Vagina (tissue), 2 donors: Measurements from ENCODE around the gene TTC3. TPM values are rescaled to one million over a fixed set of nuclear protein-coding genes. Genes with fewer than 3 reads are reported as not detected.
A peak's percentile ranks its signal among the peaks of the same experiment; 100 is the strongest.

ENCODE experiments used
- DNase-seq, 2 donors: peaks; one replicate each; pipeline ENCODE4 v3.0.0-alpha.2; 2017; ENCODE audit errors: extremely low spot score in 2 of 2
- H3K27ac ChIP-seq: fragments of 200-600 bp; sonication (generic); one replicate; pipeline ENCODE4 v1.5.1; 2019
- H3K27me3 ChIP-seq: fragments of 200-600 bp; sonication (generic); one replicate; pipeline ENCODE4 v1.5.1; 2019
- H3K36me3 ChIP-seq, 2 donors: fragments of 200-600 bp; sonication (generic); one replicate each; pipeline ENCODE4 v1.5.1; 2017 to 2019
- H3K4me1 ChIP-seq: fragments of 200-600 bp; sonication (generic); one replicate; pipeline ENCODE4 v1.5.1; 2019
- H3K4me3 ChIP-seq, 2 donors: fragments of 200-600 bp; sonication (generic); 1 replicate in 1 of 2; 2 replicates in 1 of 2; pipeline ENCODE4 v1.5.1; 2016 to 2019
- H3K9me3 ChIP-seq: fragments of 200-600 bp; sonication (generic); one replicate; pipeline ENCODE4 v1.5.1; 2019
- CTCF ChIP-seq, 3 experiments: fragments of 450-650 bp in 2 of 3; fragments of 200-600 bp in 1 of 3; sonication (generic) in 1 of 3; IDR thresholded peaks; one replicate each; pipeline ENCODE4 v1.5.1; 2017 to 2019; ENCODE audit warnings: antibody characterized with exemption in 3 of 3, mild to moderate bottlenecking in 2 of 3, moderate library complexity in 2 of 3
- POLR2A ChIP-seq, 2 donors: fragments of 450-650 bp; IDR thresholded peaks; one replicate each; pipeline ENCODE4 v1.6.1; 2017; ENCODE audit warnings: antibody characterized with exemption in 2 of 2, mild to moderate bottlenecking in 2 of 2, moderate library complexity in 2 of 2
- POLR2AphosphoS5 ChIP-seq, 2 donors: sonication (generic); formaldehyde crosslinking; IDR thresholded peaks; one replicate each; pipeline ENCODE4 v1.9.0; 2017; ENCODE audit warnings: antibody characterized with exemption in 2 of 2, mild to moderate bottlenecking in 2 of 2, low read depth in 1 of 2; ENCODE audit not compliant: insufficient read depth in 1 of 2
- intact Hi-C: fragments of 100-400 bp; cut with DNase I; formaldehyde crosslinking; loops from one replicate; pipeline ENCODE4 v1.15.1; 2023
- total RNA-seq: library from RNA; depleted of rRNA; stranded (reverse); fragments of >200 nt; gene quantifications from one replicate; pipeline ENCODE4 v1.2.3, GENCODE V29; 2016

TTC3 gene
- total RNA-seq, 1 donor from 2014 or later, result 98.0 TPM

DNA sequence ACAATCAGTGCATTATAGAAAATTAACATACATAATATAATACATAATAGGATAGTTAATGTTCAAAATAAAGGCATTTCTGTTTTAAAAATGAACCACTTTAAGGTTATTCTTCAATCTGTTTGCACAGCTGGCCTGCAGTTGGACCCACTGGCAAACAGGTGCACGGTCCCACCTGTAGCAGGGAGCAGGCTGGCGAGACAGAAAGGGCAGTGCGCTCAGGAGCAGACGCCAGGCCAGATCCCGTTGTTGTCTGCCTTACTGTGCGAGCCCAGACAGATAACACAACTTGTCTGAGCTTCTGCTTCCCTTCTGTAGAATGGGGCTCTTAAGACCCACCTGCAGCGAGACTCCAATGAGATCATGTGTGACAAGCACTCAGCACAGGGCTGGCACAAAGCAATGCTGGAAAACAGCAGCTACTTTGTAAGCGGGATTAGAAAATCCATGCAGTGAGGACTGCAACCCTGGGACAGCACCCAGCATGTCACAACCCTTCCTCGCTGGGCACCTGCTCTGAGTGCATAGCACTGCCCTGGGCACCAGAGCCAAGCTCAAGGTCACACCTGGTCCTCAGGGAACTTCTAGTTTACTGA lies 160.6 kb downstream of the TTC3 start:
- intact Hi-C loops, result no loop called here
- DNase-seq, result no peak

DNA sequence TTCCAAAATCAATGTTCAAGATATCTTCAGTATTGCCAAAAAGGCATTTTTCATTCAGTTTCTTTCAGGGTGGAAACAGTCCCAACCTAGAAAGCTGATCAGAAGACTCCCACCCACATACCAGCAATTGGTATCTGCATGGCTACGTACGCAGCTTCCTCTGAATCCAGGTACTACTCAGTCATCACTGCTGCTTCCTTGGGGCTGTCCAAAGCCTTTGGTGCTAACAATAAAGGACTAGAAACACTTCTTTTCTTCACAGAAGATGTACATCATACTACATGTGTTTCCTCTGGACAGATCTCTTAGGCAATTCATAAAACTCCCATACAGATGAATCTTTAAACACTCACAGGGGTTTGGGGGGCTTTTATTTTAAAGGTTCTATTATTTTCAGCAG lies 164.3 kb downstream of the TTC3 start:
- H3K27ac ChIP-seq, result no peak overlapping the region
- H3K4me3 ChIP-seq, result no peak overlapping the region
- TF ChIP-seq POLR2A (IDR thresholded peaks at IDR 0.05) (no peak), POLR2AphosphoS5 (IDR thresholded peaks at IDR 0.05; ENCODE audit: insufficient read depth in 1 of 2, low read depth in 1 of 2) (no peak), CTCF (IDR thresholded peaks at IDR 0.05) (no peak)
- H3K27me3 ChIP-seq, result no peaks in the 10 kb centered on the region
- no peaks in the 10 kb centered on the region for H3K4me1 ChIP-seq
- peaks cover 0 to 34% of the 10 kb centered on the region in 2 donors for H3K36me3 ChIP-seq
- H3K9me3 ChIP-seq, result no peaks in the 10 kb centered on the region
- intact Hi-C loops, result no loop called here
- no peak for DNase-seq

More for the DNA sequence above, 160.6 kb downstream of the TTC3 start:
- no peaks in the 10 kb centered on the region for H3K9me3 ChIP-seq
- TF ChIP-seq CTCF (IDR thresholded peaks at IDR 0.05) (no peak), POLR2A (IDR thresholded peaks at IDR 0.05) (no peak), POLR2AphosphoS5 (IDR thresholded peaks at IDR 0.05; ENCODE audit: insufficient read depth in 1 of 2, low read depth in 1 of 2) (no peak)
- H3K4me1 ChIP-seq, result no peaks in the 10 kb centered on the region
- no peak overlapping the region for H3K27ac ChIP-seq
- H3K36me3 ChIP-seq, result peaks cover 0 to 59% of the 10 kb centered on the region in 2 donors
- H3K27me3 ChIP-seq, result no peaks in the 10 kb centered on the region
- no peak overlapping the region for H3K4me3 ChIP-seq

DNA sequence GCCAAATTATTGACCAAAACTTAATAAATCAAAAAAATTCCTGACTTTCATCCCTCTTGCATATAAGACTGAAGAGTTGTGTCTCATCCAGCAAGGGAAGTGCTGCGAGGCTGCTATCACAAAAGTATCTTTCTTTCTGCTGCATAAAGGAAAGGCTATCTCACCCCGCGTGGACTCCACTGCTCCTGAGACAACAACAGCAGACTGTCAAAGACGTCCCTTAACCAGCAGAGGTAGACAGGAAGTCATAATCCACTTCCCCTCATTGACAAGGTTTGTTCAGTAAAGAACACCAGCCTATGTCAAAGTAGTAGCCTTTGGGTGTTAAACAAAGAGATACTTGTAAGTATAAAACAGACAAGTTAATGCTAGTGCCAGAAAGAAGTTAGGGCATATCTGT lies 164.7 kb downstream of the TTC3 start:
- H3K27ac ChIP-seq, result no peak overlapping the region
- no peaks in the 10 kb centered on the region for H3K27me3 ChIP-seq
- H3K9me3 ChIP-seq, result no peaks in the 10 kb centered on the region
- no peak overlapping the region for H3K4me3 ChIP-seq
- TF ChIP-seq CTCF (IDR thresholded peaks at IDR 0.05) (no peak), POLR2AphosphoS5 (IDR thresholded peaks at IDR 0.05; ENCODE audit: insufficient read depth in 1 of 2, low read depth in 1 of 2) (no peak), POLR2A (IDR thresholded peaks at IDR 0.05) (no peak)
- peaks cover 0 to 29% of the 10 kb centered on the region in 2 donors for H3K36me3 ChIP-seq
- intact Hi-C loops, result no loop called here
- H3K4me1 ChIP-seq, result no peaks in the 10 kb centered on the region
- DNase-seq, result no peak

DNA sequence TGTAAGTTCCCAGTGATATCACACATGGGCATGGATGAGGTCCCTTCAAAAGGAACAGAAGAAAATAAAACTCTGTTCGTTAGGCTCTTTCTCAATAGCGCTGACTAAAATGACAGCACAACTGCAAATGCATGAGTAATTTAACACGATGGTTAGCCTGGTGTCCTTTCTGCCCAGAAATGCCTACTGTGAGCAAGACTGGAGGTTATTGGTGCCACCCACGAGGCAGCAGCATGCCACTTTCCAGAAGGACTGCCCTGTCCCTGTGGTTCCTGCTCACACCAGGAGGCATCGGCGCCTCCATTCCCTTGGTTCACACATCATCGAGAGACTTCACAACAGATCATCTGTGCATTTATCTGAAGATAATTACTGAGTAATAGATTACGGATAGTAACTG lies 167.9 kb downstream of the TTC3 start:
- Histone ChIP-seq H3K36me3 (peaks cover 0 to 14% of the 10 kb centered on the region in 2 donors), H3K27ac (no peak overlapping the region), H3K27me3 (no peaks in the 10 kb centered on the region), H3K4me1 (peaks cover 4% of the 10 kb centered on the region), H3K9me3 (no peaks in the 10 kb centered on the region), H3K4me3 (no peak overlapping the region)
- TF ChIP-seq POLR2A (IDR thresholded peaks at IDR 0.05), result no peak
- TF ChIP-seq CTCF (IDR thresholded peaks at IDR 0.05), result no peak
- no peak for TF ChIP-seq POLR2AphosphoS5 (IDR thresholded peaks at IDR 0.05; ENCODE audit: insufficient read depth in 1 of 2, low read depth in 1 of 2)
- DNase-seq, result no peak
- intact Hi-C loops, result no loop called here

DNA sequence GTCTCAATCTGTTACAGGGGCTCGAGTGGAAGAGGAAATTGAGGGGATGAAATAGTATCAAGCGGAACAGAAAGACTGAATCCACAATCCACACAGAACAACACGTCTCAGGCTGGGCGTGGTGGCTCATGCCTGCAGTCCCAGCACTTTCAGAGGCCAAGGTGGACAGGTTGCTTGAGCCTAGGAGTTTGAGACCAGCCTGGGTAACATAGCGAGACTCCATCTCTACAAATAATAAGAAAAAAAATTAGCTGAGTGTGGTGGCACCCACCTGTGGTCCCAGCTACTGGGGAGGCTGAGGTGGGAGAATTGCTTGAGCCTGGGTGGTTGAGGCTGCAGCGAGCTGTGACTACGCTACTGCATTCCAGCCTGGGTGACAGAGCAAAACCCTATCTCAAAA lies 168.4 kb downstream of the TTC3 start:
- no peak overlapping the region for H3K4me3 ChIP-seq
- intact Hi-C loops, result no loop called here

More for the DNA sequence above, 168.4 kb downstream of the TTC3 start:
- peak in 1 of 2 donors; percentile 37 for DNase-seq
- TF ChIP-seq CTCF (IDR thresholded peaks at IDR 0.05) (no peak), POLR2AphosphoS5 (IDR thresholded peaks at IDR 0.05; ENCODE audit: insufficient read depth in 1 of 2, low read depth in 1 of 2) (no peak), POLR2A (IDR thresholded peaks at IDR 0.05) (no peak)
- Histone ChIP-seq H3K27ac (no peak overlapping the region), H3K36me3 (peaks cover 0 to 10% of the 10 kb centered on the region in 2 donors), H3K4me1 (peaks cover 4% of the 10 kb centered on the region), H3K9me3 (no peaks in the 10 kb centered on the region), H3K27me3 (no peaks in the 10 kb centered on the region)
